Pericardium fibroblast (primary cell): ENCODE results near the gene GPR50. TPM values are rescaled to one million over a fixed set of nuclear protein-coding genes. Genes with fewer than 3 reads are reported as not detected.

ENCODE experiments used
- total RNA-seq: library from RNA; depleted of rRNA; stranded (reverse); fragments of >200 nt; gene quantifications from 2 replicates; pipeline ENCODE4 v1.2.3, GENCODE V29; 2015

GPR50 gene
- total RNA-seq = not detected in 2 replicates

GRCh38 chrX:151176231-151176750 lies at the start of gene GPR50:
Gene GPR50, plus strand, starts transcription at chrX:151176584. Its CDS starts 138 bp downstream, at chrX:151176722.

Other genes starting within 250 kb of the GPR50 start
- 9.5 and 18.3 TPM in 2 replicates for gene HMGB3, start 193.2 kb upstream of the GPR50 start, total RNA-seq
- gene VMA21, start 220.6 kb downstream of the GPR50 start, total RNA-seq = 21.8 and 31.2 TPM in 2 replicates